NB4 (cell line): Measurements from ENCODE around the gene GPRIN3.

ENCODE experiments used
- POLR2A ChIP-seq: IDR thresholded peaks from 2 replicates; pipeline ENCODE4 v1.6.1; 2011; ENCODE audit warnings: mild to moderate bottlenecking; ENCODE audit not compliant: insufficient read length; ENCODE audit errors: extremely low read depth
- TF ChIP-seq, protein P1 (sequence below): IDR thresholded peaks from one replicate; pipeline ENCODE4 v1.5.1; 2012; ENCODE audit warnings: low read depth, low read length
- TF ChIP-seq, protein P2 (sequence below): IDR thresholded peaks from 2 replicates; pipeline ENCODE4 v1.6.1; 2011; ENCODE audit warnings: low read depth, low read length

GRCh38 chr4:89270792-89271191 lies 36.8 kb downstream of the GPRIN3 start:
- TF ChIP-seq, protein P1, sequence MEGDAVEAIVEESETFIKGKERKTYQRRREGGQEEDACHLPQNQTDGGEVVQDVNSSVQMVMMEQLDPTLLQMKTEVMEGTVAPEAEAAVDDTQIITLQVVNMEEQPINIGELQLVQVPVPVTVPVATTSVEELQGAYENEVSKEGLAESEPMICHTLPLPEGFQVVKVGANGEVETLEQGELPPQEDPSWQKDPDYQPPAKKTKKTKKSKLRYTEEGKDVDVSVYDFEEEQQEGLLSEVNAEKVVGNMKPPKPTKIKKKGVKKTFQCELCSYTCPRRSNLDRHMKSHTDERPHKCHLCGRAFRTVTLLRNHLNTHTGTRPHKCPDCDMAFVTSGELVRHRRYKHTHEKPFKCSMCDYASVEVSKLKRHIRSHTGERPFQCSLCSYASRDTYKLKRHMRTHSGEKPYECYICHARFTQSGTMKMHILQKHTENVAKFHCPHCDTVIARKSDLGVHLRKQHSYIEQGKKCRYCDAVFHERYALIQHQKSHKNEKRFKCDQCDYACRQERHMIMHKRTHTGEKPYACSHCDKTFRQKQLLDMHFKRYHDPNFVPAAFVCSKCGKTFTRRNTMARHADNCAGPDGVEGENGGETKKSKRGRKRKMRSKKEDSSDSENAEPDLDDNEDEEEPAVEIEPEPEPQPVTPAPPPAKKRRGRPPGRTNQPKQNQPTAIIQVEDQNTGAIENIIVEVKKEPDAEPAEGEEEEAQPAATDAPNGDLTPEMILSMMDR = no peak
- TF ChIP-seq, protein P2, sequence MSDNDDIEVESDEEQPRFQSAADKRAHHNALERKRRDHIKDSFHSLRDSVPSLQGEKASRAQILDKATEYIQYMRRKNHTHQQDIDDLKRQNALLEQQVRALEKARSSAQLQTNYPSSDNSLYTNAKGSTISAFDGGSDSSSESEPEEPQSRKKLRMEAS = no peak
- TF ChIP-seq POLR2A = no peak
